Effector CD4-positive, alpha-beta T cell (primary cell): ENCODE results near the gene COL15A1.

Source experiments
- DNase-seq: peaks from one replicate; pipeline ENCODE4 v3.0.0-alpha.2; 2020

COL15A1 gene

GRCh38 chr9:98974106-98974505 lies 30.4 kb downstream of the COL15A1 start:
- DNase-seq: no peak

- no peak for DNase-seq
Measured at GRCh38 chr9:98974554-98974953, 30.8 kb downstream of the COL15A1 start.

- DNase-seq: peak; percentile 70
Measured at GRCh38 chr9:98974994-98975712, 31.4 kb downstream of the COL15A1 start.

- DNase-seq: no peak
Measured at GRCh38 chr9:98975838-98976237, 32.1 kb downstream of the COL15A1 start.

- no peak for DNase-seq
Measured at GRCh38 chr9:98977246-98977714, 33.6 kb downstream of the COL15A1 start.

GRCh38 chr9:98977813-98978212 lies 34.1 kb downstream of the COL15A1 start:
- DNase-seq: no peak

GRCh38 chr9:98978231-98978681 lies 34.5 kb downstream of the COL15A1 start:
- DNase-seq: no peak

GRCh38 chr9:98980291-98980690 lies 36.6 kb downstream of the COL15A1 start:
- DNase-seq: no peak

- no peak for DNase-seq
Measured at GRCh38 chr9:98983295-98984268, 39.9 kb downstream of the COL15A1 start.

GRCh38 chr9:98985596-98985995 lies 41.9 kb downstream of the COL15A1 start:
- DNase-seq: no peak

- DNase-seq: no peak
Measured at GRCh38 chr9:98986866-98987651, 43.4 kb downstream of the COL15A1 start.

- DNase-seq: no peak
Measured at GRCh38 chr9:98989036-98990000, 45.6 kb downstream of the COL15A1 start.

GRCh38 chr9:98990181-98990870 lies 46.6 kb downstream of the COL15A1 start:
- no peak for DNase-seq

GRCh38 chr9:98992107-98992884 lies 48.6 kb downstream of the COL15A1 start:
- no peak for DNase-seq

GRCh38 chr9:98992885-98993569 lies 49.3 kb downstream of the COL15A1 start:
- DNase-seq: no peak

GRCh38 chr9:98993570-98993945 lies 49.9 kb downstream of the COL15A1 start:
- no peak for DNase-seq

GRCh38 chr9:98994172-98995058 lies 50.7 kb downstream of the COL15A1 start:
- DNase-seq: no peak

- DNase-seq: no peak
Measured at GRCh38 chr9:98995059-98995671, 51.5 kb downstream of the COL15A1 start.
